ENCODE measurements around the gene SGMS1.

DNA sequence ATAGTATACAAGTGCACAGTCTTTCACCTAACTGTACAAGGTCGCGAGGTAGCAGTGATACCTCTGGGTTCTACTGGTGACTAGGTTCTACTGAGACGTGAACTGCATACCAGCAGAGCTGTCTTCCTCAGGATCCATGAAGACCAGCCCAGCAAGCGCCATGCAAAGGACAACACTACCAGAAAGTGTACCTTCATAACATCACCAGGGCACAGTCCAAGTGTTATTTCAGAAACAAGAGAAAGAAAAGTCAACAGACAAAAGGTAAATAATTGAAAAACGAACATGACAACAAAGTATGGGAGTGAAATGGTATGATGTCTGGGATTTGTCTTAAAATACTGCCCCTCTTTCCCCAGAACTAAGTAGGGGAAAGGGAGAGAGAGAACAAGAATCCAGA is 231.3 kb downstream of the SGMS1 start:
- TF ChIP-seq POLR2AphosphoS5 (IDR thresholded peaks at IDR 0.05) = no peak
- no peak for TF ChIP-seq POLR2A (IDR thresholded peaks at IDR 0.05)
- TF ChIP-seq, protein P1, sequence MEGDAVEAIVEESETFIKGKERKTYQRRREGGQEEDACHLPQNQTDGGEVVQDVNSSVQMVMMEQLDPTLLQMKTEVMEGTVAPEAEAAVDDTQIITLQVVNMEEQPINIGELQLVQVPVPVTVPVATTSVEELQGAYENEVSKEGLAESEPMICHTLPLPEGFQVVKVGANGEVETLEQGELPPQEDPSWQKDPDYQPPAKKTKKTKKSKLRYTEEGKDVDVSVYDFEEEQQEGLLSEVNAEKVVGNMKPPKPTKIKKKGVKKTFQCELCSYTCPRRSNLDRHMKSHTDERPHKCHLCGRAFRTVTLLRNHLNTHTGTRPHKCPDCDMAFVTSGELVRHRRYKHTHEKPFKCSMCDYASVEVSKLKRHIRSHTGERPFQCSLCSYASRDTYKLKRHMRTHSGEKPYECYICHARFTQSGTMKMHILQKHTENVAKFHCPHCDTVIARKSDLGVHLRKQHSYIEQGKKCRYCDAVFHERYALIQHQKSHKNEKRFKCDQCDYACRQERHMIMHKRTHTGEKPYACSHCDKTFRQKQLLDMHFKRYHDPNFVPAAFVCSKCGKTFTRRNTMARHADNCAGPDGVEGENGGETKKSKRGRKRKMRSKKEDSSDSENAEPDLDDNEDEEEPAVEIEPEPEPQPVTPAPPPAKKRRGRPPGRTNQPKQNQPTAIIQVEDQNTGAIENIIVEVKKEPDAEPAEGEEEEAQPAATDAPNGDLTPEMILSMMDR (IDR thresholded peaks at IDR 0.05) = no peak
- TF ChIP-seq EP300 (IDR thresholded peaks at IDR 0.05; ENCODE audit: low read depth) = no peak

Measured in transverse colon (tissue), 4 donors.